A375 (cell line): ENCODE results near the gene LYPD5. TPM values are rescaled to one million over a fixed set of nuclear protein-coding genes. Genes with fewer than 3 reads are reported as not detected.

Experiments
- total RNA-seq: library from RNA; depleted of rRNA; stranded (reverse); fragments of >200 nt; shearing (Covaris generic); gene quantifications from 2 replicates; pipeline ENCODE4 v1.2.3, GENCODE V29; 2014; rRNA removed

The LYPD5 gene
- 1.0 and 4.5 TPM in 2 replicates for total RNA-seq

DNA sequence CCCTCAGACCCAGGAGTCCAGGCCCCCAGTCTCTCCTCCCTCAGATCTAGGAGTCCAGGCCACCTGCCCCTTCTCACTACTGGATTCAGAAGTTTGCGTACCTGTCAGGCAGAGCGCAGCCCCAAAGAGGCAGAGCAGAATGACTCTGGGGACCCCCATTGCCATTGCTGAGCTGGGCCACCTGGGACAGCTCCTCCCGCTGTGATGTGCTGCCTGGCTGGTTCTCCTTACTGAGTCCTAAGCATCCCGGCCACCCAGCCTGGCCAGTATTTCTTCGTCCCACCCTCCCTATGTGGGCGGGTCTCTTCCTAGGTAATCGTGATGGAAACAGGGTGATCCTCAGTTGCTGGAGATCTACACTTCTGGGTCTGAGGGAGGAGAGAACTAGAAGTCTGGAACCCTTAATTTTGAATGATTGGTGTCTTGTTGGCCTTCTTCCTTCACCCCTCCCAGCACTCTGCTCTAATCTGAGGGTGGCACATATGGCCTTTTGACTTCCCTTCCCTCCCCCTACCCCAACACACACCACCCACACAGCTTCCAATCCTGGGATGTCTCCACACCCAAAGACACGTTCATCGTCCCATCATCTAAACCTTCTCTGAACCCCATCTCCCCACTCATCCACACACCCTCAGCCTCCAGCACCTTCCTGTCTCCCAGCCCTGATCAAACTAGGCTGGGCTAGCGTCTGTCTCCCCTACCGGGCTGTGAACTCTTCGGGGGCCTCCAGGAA, at the start of gene LYPD5:
TSS of gene LYPD5 (minus strand) at position 232 of the 736 bp plus-strand sequence. CDS start at position 165, 67 bp downstream.

DNA sequence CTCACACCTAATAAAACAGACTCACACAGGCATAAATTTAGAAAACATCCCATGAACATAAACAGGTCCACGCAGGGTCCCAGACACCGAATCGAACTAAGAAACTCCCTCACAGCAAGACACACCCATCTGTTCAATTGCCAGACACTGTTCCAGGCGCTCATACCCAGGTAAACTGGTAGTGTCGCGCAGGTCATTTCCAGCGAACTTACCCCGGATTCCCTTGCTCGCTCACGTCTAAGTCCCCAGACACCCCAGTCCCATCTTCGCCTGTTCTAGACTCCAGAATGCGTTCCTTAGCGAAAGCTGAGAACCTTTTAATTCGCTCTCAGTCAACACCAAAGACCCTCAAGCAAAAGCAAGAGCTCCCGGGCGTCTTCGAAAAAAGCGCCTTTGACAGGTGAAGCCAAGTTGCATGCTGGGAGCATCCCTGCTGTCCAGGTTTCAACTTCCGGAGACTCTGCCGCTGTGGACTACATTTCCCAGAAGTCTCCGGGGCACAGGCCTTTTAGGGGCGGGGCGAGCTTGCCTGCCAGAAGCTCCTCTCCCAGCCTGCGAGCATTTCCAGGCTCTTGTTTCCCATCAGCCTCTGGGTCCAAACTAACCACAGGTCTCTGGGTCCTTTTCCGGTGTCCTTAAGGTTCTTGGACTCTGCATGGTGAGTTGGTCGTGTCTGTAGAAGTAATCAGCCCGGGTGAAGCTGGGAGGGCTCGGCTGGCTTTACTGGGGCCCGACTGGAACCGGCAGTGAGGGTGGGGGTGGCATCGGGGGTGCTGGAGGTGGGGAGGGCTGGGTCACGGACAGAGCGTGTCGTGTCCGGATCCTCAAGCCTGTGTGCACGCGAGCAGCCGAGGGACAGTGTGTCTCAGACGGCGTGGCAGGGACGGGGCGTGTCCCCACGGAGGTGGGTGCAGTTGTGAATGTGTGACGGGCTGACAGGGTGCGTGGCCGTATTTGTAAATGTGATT, 24.8 kb upstream of the LYPD5 start, which contains the start of gene ZNF283:
TSS of gene ZNF283 (plus strand) at position 535 of the 968 bp plus-strand sequence. CDS start 6,184 bp downstream, outside the sequence.

GRCh38 chr19:43780706-43781525, 21.3 kb downstream of the LYPD5 start, which contains the start of gene KCNN4:
Gene KCNN4, minus strand, starts transcription at chr19:43780973. Its CDS starts 112 bp downstream, at chr19:43780861.

DNA sequence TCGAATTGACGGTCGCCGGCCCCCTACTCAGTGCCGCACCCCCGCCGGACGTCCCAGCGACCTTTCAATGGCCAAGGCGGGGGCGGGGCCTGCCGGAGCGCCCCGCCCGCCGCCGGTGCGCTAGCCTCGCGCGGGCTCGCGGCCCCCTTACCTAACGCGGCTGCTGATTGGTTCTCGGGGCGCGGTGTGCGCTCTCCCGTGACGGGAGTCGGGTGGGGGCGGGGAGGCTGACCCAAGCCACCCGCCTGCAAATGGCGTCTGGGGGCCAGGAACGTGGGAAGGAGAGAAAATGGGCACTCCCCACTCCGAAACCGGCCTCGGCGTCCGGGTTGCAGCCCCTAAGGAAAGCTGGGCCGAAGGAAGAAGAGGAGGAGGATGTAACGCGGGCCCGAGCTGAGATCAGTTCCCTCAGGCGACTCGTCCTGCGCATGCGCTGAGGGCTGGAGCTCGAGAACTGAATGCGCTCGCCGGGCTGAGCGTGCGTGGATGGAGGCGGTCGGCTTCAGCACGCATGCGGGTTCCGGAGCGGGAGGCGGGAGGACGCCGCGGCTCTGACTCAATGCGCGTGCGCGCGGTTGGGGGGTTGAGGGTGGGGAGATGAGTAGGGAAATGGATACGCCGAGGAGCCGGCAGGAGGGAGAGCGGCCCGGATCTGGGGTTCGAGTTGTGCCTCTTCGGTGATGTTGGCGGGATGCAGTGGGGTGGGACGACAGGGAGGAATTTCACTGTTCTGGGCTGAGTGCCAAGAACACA, 47.6 kb downstream of the LYPD5 start, which contains the start of gene SMG9:
TSS of gene SMG9 (minus strand) at position 460 of the 753 bp plus-strand sequence. CDS start 4,221 bp downstream, outside the sequence.

Other genes starting within 250 kb of the LYPD5 start
- 47.6 and 63.8 TPM in 2 replicates for gene XRCC1, start 226.9 kb downstream of the LYPD5 start, total RNA-seq
- gene PINLYP, start 226.6 kb downstream of the LYPD5 start, total RNA-seq, result 0.61 TPM in 1 of 2 replicates, not detected in the other
- 9.4 and 10.5 TPM in 2 replicates for gene IRGQ, start 206.3 kb downstream of the LYPD5 start, total RNA-seq
- 10.3 and 12.9 TPM in 2 replicates for gene ZNF576, start 205.9 kb downstream of the LYPD5 start, total RNA-seq
- gene SRRM5, start 190.4 kb downstream of the LYPD5 start, total RNA-seq, result 0.29 and 0.30 TPM in 2 replicates
- 57.5 and 59.0 TPM in 2 replicates for gene ZNF428, start 182.8 kb downstream of the LYPD5 start, total RNA-seq
- 99.5 and 105 TPM in 2 replicates for gene CADM4, start 162.6 kb downstream of the LYPD5 start, total RNA-seq
- gene PLAUR, start 132.3 kb downstream of the LYPD5 start, total RNA-seq, result 139 and 147 TPM in 2 replicates
- gene IRGC, start 86.4 kb downstream of the LYPD5 start, total RNA-seq, result not detected in 2 replicates
- 38.7 and 44.1 TPM in 2 replicates for gene SMG9, start 47.5 kb downstream of the LYPD5 start, total RNA-seq
- gene KCNN4, start 21.5 kb downstream of the LYPD5 start, total RNA-seq, result 150 and 157 TPM in 2 replicates
- gene ZNF283, start 24.9 kb upstream of the LYPD5 start, total RNA-seq, result 10.3 and 11.0 TPM in 2 replicates
- 1.2 and 1.5 TPM in 2 replicates for gene ZNF404, start 81.5 kb upstream of the LYPD5 start, total RNA-seq
- 20.8 and 23.7 TPM in 2 replicates for gene ZNF45, start 132.8 kb upstream of the LYPD5 start, total RNA-seq
- gene ZNF221, start 148.8 kb upstream of the LYPD5 start, total RNA-seq, result 3.3 and 4.5 TPM in 2 replicates
- gene ZNF155, start 181.7 kb upstream of the LYPD5 start, total RNA-seq, result 10.7 and 11.9 TPM in 2 replicates
- gene ZNF230, start 200.5 kb upstream of the LYPD5 start, total RNA-seq, result 1.8 and 2.0 TPM in 2 replicates
- 5.7 and 8.8 TPM in 2 replicates for gene ZNF222, start 222.9 kb upstream of the LYPD5 start, total RNA-seq
- gene ZNF223, start 249.6 kb upstream of the LYPD5 start, total RNA-seq, result 1.7 and 3.0 TPM in 2 replicates